H9 (cell line): ENCODE measurements around the gene KCNJ12. TPM values are rescaled to one million over a fixed set of nuclear protein-coding genes. Genes with fewer than 3 reads are reported as not detected.
A peak's percentile ranks its signal among the peaks of the same experiment; 100 is the strongest.
"Not testable (repeated sequence)": the region's sequence is repeated elsewhere in the genome, so short reads cannot be mapped to it uniquely, and the experiment has no call there.

Experiments used
- DNase-seq: peaks from one replicate; pipeline ENCODE4 v3.0.0-alpha.2; 2017
- H2AFZ ChIP-seq: one replicate; pipeline ENCODE4 v1.6.1; 2013; ENCODE audit warnings: mild to moderate bottlenecking, low read length, control low read depth, moderate library complexity
- H2AK5ac ChIP-seq: 2 replicates; pipeline ENCODE4 v1.6.1; 2013; ENCODE audit warnings: low read length, control low read depth, mixed read lengths; ENCODE audit not compliant: insufficient read length
- H2BK120ac ChIP-seq: one replicate; pipeline ENCODE4 v1.6.1; 2013; ENCODE audit warnings: low read depth, mild to moderate bottlenecking, low read length, control low read depth, inconsistent platforms; ENCODE audit not compliant: poor library complexity, severe bottlenecking
- H2BK12ac ChIP-seq: 2 replicates; pipeline ENCODE4 v1.6.1; 2013; ENCODE audit warnings: low read length, control low read depth, mixed read lengths, low read depth; ENCODE audit not compliant: insufficient read length
- H2BK15ac ChIP-seq: 2 replicates; pipeline ENCODE4 v1.6.1; 2013; ENCODE audit warnings: low read depth, low read length, control low read depth
- H2BK20ac ChIP-seq: one replicate; pipeline ENCODE4 v1.6.1; 2013; ENCODE audit warnings: low read depth, mild to moderate bottlenecking, low read length, control low read depth, inconsistent platforms; ENCODE audit not compliant: poor library complexity, severe bottlenecking
- H2BK5ac ChIP-seq: 2 replicates; pipeline ENCODE4 v1.6.1; 2013; ENCODE audit warnings: low read length, control low read depth, mixed read lengths; ENCODE audit not compliant: insufficient read length
- H3K14ac ChIP-seq: 2 replicates; pipeline ENCODE4 v1.6.1; 2013; ENCODE audit warnings: low read length, control low read depth; ENCODE audit not compliant: insufficient read depth
- H3K18ac ChIP-seq: 2 replicates; pipeline ENCODE4 v1.6.1; 2013; ENCODE audit warnings: low read depth, mild to moderate bottlenecking, mixed read lengths, low read length, control low read depth; ENCODE audit not compliant: insufficient read length
- H3K23ac ChIP-seq: 2 replicates; pipeline ENCODE4 v1.6.1; 2013; ENCODE audit warnings: low read length, control low read depth, mixed read lengths, low read depth; ENCODE audit not compliant: insufficient read length
- H3K23me2 ChIP-seq: 2 replicates; pipeline ENCODE4 v1.6.1; 2013; ENCODE audit warnings: low read depth, mild to moderate bottlenecking, mixed read lengths, low read length, control low read depth; ENCODE audit not compliant: insufficient read length, poor library complexity, severe bottlenecking
- H3K27ac ChIP-seq: 2 replicates; pipeline ENCODE4 v1.5.1; 2013; ENCODE audit warnings: low read length, control low read depth, mixed read lengths, low read depth; ENCODE audit not compliant: insufficient read length
- H3K27me3 ChIP-seq: 2 replicates; pipeline ENCODE4 v1.6.1; 2013; ENCODE audit warnings: low read length, control low read depth, inconsistent platforms; ENCODE audit not compliant: insufficient read depth
- H3K4ac ChIP-seq: 2 replicates; pipeline ENCODE4 v1.6.1; 2013; ENCODE audit warnings: low read depth, mild to moderate bottlenecking, control low read depth, inconsistent platforms, low read length, moderate library complexity
- H3K4me1 ChIP-seq: 2 replicates; pipeline ENCODE4 v1.6.1; 2013; ENCODE audit warnings: low read length, control low read depth, inconsistent platforms; ENCODE audit not compliant: insufficient read depth
- H3K4me2 ChIP-seq: 2 replicates; pipeline ENCODE4 v1.6.1; 2013; ENCODE audit warnings: low read length, control low read depth, mixed read lengths; ENCODE audit not compliant: insufficient read length, insufficient read depth
- H3K56ac ChIP-seq: 2 replicates; pipeline ENCODE4 v1.6.1; 2013; ENCODE audit warnings: low read depth, mild to moderate bottlenecking, mixed read lengths, low read length, control low read depth; ENCODE audit not compliant: insufficient read length
- H3K79me1 ChIP-seq: 2 replicates; pipeline ENCODE4 v1.6.1; 2013; ENCODE audit warnings: low read depth, mild to moderate bottlenecking, moderate library complexity, low read length, control low read depth, inconsistent platforms; ENCODE audit not compliant: insufficient read depth, poor library complexity, severe bottlenecking
- H3K79me2 ChIP-seq: 2 replicates; pipeline ENCODE4 v1.6.1; 2013; ENCODE audit warnings: low read length, control low read depth, inconsistent platforms; ENCODE audit not compliant: insufficient read depth
- H3K9ac ChIP-seq: 2 replicates; pipeline ENCODE4 v1.6.1; 2013; ENCODE audit warnings: low read length, control low read depth, mixed read lengths; ENCODE audit not compliant: insufficient read length; ENCODE audit errors: extremely low read depth
- H3K9me3 ChIP-seq: one replicate; pipeline ENCODE4 v1.6.1; 2013; ENCODE audit warnings: low read depth, low read length, inconsistent platforms; ENCODE audit not compliant: control insufficient read depth
- H3T11ph ChIP-seq: one replicate; pipeline ENCODE4 v1.6.1; 2013; ENCODE audit warnings: mild to moderate bottlenecking, low read length, control low read depth, inconsistent platforms
- H4K20me1 ChIP-seq: one replicate; pipeline ENCODE4 v1.6.1; 2013; ENCODE audit not compliant: control insufficient read depth, insufficient read length, insufficient read depth
- H4K5ac ChIP-seq: 2 replicates; pipeline ENCODE4 v1.6.1; 2013; ENCODE audit warnings: low read depth, mild to moderate bottlenecking, mixed read lengths, low read length, control low read depth; ENCODE audit not compliant: insufficient read length
- H4K8ac ChIP-seq: replicated peaks from 2 replicates; pipeline ENCODE4 v1.6.1; 2013; ENCODE audit warnings: low read length, control low read depth, mixed read lengths, low read depth; ENCODE audit not compliant: insufficient read length
- H4K91ac ChIP-seq: 2 replicates; pipeline ENCODE4 v1.6.1; 2013; ENCODE audit warnings: low read depth, mild to moderate bottlenecking, moderate library complexity, mixed read lengths, low read length, control low read depth; ENCODE audit not compliant: insufficient read length
- H3K27ac Mint-ChIP-seq, 3 experiments: 2 replicates in 2 of 3; 3 replicates in 1 of 3; pipeline ENCODE4 v1.8.0; 2020 to 2021; ENCODE audit warnings: mixed read lengths in 3 of 3, mild to moderate bottlenecking in 1 of 3, moderate library complexity in 1 of 3
- H3K27me3 Mint-ChIP-seq: 2 replicates; pipeline ENCODE4 v1.8.0; 2021; ENCODE audit warnings: low read depth, mild to moderate bottlenecking, moderate library complexity, mixed read lengths
- H3K36me3 Mint-ChIP-seq, 3 experiments: 2 replicates in 2 of 3; 3 replicates in 1 of 3; pipeline ENCODE4 v1.8.0; 2020 to 2021; ENCODE audit warnings: low read depth in 3 of 3, mixed read lengths in 3 of 3; ENCODE audit not compliant: insufficient read depth in 1 of 3
- H3K4me1 Mint-ChIP-seq, 2 experiments: 2 replicates each; pipeline ENCODE4 v1.8.0; 2020; ENCODE audit warnings: mixed read lengths in 2 of 2
- H3K4me3 Mint-ChIP-seq, 2 experiments: 2 replicates in 1 of 2; 3 replicates in 1 of 2; pipeline ENCODE4 v1.8.0; 2020 to 2021; ENCODE audit warnings: mild to moderate bottlenecking in 2 of 2, mixed read lengths in 2 of 2, moderate library complexity in 1 of 2
- H3K9me3 Mint-ChIP-seq, 2 experiments: 2 replicates in 1 of 2; 3 replicates in 1 of 2; pipeline ENCODE4 v1.8.0; 2020; ENCODE audit warnings: mild to moderate bottlenecking in 2 of 2, mixed read lengths in 2 of 2, moderate library complexity in 1 of 2
- WGBS: extraction: QIAGEN DNeasy Blood & Tissue Kit; methylation state at CpG from one replicate; pipeline ENCODE4 v1.1.7; 2013; ENCODE audit warnings: missing lambda C conversion rate, low lambda C conversion rate, mixed read lengths; ENCODE audit not compliant: insufficient read length; ENCODE audit errors: extremely low coverage; 5-methylcytosine and 5-hydroxymethylcytosine counted together
- total RNA-seq: library from RNA; stranded (reverse); gene quantifications from 2 replicates; pipeline ENCODE4 v1.2.1, GENCODE V29; 2021

Gene KCNJ12
- total RNA-seq, 1 experiment from 2014 or later, result 0.39 TPM

DNA sequence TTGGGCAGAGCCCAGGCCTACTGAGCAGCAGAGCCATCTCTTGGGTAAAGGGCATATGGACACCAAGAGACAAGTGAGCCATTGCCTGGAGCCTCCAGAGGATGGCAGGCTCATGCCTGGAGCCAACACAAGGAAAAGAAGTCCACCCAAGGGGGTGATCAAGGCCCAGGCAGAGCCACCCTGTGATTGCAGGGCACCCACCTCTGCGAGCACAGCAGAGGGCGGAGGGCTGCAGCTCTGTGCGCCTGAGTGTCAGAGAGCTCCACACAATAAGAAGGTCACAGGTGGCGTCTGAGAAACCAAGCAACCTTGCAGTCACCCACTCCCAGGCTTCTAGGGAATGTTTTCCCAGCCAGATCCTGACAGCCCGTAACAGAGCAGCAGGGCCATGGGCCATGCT, 57.8 kb downstream of the KCNJ12 start:
- not testable (repeated sequence) for H4K5ac ChIP-seq, H3K27me3 ChIP-seq, H2BK15ac ChIP-seq, H3T11ph ChIP-seq, H3K14ac ChIP-seq, H2BK120ac ChIP-seq, H3K9me3 ChIP-seq, H3K23me2 ChIP-seq, H4K91ac ChIP-seq, H3K9me3 Mint-ChIP-seq, H2BK5ac ChIP-seq, H3K4ac ChIP-seq, H4K20me1 ChIP-seq, H2BK20ac ChIP-seq, H3K23ac ChIP-seq, H3K56ac ChIP-seq, H3K27ac Mint-ChIP-seq, H2BK12ac ChIP-seq, H3K4me1 ChIP-seq, H2AK5ac ChIP-seq, H3K4me3 Mint-ChIP-seq, H3K9ac ChIP-seq, H3K4me2 ChIP-seq, H3K79me2 ChIP-seq, H3K36me3 Mint-ChIP-seq, H3K79me1 ChIP-seq, H3K27ac ChIP-seq, H3K18ac ChIP-seq, H4K8ac ChIP-seq, H2AFZ ChIP-seq
- H3K27me3 Mint-ChIP-seq, result peaks cover 38% of the 10 kb centered on the region
- DNase-seq, result peak; percentile 22
- peaks cover 9 to 11% of the 10 kb centered on the region in 2 experiments for H3K4me1 Mint-ChIP-seq
- no CpG with 5 or more reads among the region's 5 CpGs for WGBS

DNA sequence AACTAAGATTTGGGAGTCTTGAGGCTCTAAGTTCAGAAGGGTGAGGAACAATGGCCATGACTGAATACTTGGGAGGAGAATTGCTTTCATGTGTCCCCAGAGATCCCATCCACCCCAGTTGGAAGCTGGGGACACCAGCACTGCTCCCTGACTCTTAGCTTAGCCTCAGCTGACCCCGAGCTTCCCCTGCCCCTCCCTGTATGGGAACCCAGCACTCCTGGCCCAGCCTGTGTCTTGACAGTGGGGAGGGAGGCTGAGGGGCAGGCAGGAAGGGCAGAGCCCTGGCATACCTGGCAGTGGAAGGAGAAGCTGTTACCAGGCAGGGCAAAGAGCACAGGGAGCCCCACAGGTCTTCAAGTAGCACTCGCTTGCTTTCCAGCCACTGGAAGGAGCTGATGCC, 58.8 kb downstream of the KCNJ12 start:
- H2BK15ac ChIP-seq, H2BK5ac ChIP-seq, H2BK120ac ChIP-seq: not testable (repeated sequence)

More for the DNA sequence above, 58.8 kb downstream of the KCNJ12 start:
- H2BK12ac ChIP-seq, H3K4me3 Mint-ChIP-seq, H3K36me3 Mint-ChIP-seq, H4K20me1 ChIP-seq, H3K79me2 ChIP-seq, H4K8ac ChIP-seq, H3K9me3 Mint-ChIP-seq, H2AK5ac ChIP-seq, H3K79me1 ChIP-seq, H3T11ph ChIP-seq, H3K4ac ChIP-seq, H3K56ac ChIP-seq, H2AFZ ChIP-seq, H2BK20ac ChIP-seq, H3K9me3 ChIP-seq, H3K9ac ChIP-seq, H3K27ac Mint-ChIP-seq, H4K91ac ChIP-seq, DNase-seq, H3K4me2 ChIP-seq, H3K27ac ChIP-seq, H3K4me1 ChIP-seq, H3K23me2 ChIP-seq, H3K23ac ChIP-seq, H3K14ac ChIP-seq, H3K18ac ChIP-seq, H4K5ac ChIP-seq, H3K27me3 ChIP-seq: not testable (repeated sequence)
- Mint-ChIP-seq H3K4me1 (peaks cover 9 to 11% of the 10 kb centered on the region in 2 experiments), H3K27me3 (peaks cover 32% of the 10 kb centered on the region)
- WGBS, result no CpG with 5 or more reads among the region's 2 CpGs
